HepG2 (cell line): ENCODE measurements around the gene PDE4D. TPM values are rescaled to one million over a fixed set of nuclear protein-coding genes. Genes with fewer than 3 reads are reported as not detected.
A peak's percentile ranks its signal among the peaks of the same experiment; 100 is the strongest.

Experiments used
- ATAC-seq: fragments of 200-7000 bp; cut with Tn5 transposase; 3 replicates; pipeline ENCODE4 v1.9.1; 2020; ENCODE audit warnings: mild to moderate bottlenecking, moderate library complexity
- BruUV-seq: library from RNA; stranded (reverse); fragments of 400-500 nt; replicated peaks from 2 replicates; lab custom pipeline; 2021; lab: Mats Ljungman, UMichigan
- CTCF ChIA-PET: fragments of 300-600 bp; formaldehyde crosslinking; extraction: SDS; loops from one replicate; lab custom pipeline; 2021; ENCODE audit warnings: low total read pairs, inconsistent platforms, low intra/inter-chr PET ratio; lab: Yijun Ruan, JAX
- POLR2A ChIA-PET: fragments of 350-600 bp; sonication (Branson Sonifier 250); formaldehyde crosslinking; loops from one replicate; lab custom pipeline; 2020; ENCODE audit warnings: antibody characterized with exemption, inconsistent platforms; lab: Yijun Ruan, JAX
- DNase-seq: peaks from one replicate; pipeline ENCODE4 v3.0.0-alpha.2; 2015; ENCODE audit warnings: low spot score
- FAIRE-seq: peaks from 3 replicates; lab custom pipeline; 2011; peaks lifted over from hg19 to GRCh38; lab: Jason Lieb, UNC
- H2AFZ ChIP-seq: one replicate; pipeline ENCODE4 v1.6.1; 2011; ENCODE audit warnings: low read length, inconsistent platforms
- H3K27ac ChIP-seq: fragments of 300-600 bp; 3 replicates; pipeline ENCODE4 v1.8.0; 2011; ENCODE audit warnings: mixed run types, mild to moderate bottlenecking, mixed read lengths, low read length, inconsistent platforms; ENCODE audit not compliant: insufficient read depth; ENCODE audit errors: extremely low read length
- H3K27me3 ChIP-seq, 2 experiments: fragments of 200-600 bp in 1 of 2; 2 replicates in 1 of 2; 3 replicates in 1 of 2; pipeline versions ENCODE4 v1.6.0 to v1.8.0; 2011; ENCODE audit warnings: low read length in 2 of 2, mild to moderate bottlenecking in 2 of 2, moderate library complexity in 2 of 2, inconsistent platforms in 1 of 2; ENCODE audit not compliant: insufficient read depth in 2 of 2, control insufficient read depth in 1 of 2
- H3K36me3 ChIP-seq, 2 experiments: fragments of 200-600 bp in 1 of 2; replicated peaks in 1 of 2; 2 replicates in 1 of 2; 3 replicates in 1 of 2; pipeline versions ENCODE4 v1.5.1 to v1.8.0; 2011; ENCODE audit warnings: low read length in 2 of 2, inconsistent platforms in 1 of 2; ENCODE audit not compliant: insufficient read depth in 2 of 2, control insufficient read depth in 1 of 2
- H3K4me1 ChIP-seq: 2 replicates; pipeline ENCODE4 v1.5.1; 2012; ENCODE audit warnings: low read length, inconsistent platforms; ENCODE audit not compliant: insufficient read depth
- H3K4me2 ChIP-seq: 2 replicates; pipeline ENCODE4 v1.6.0; 2011; ENCODE audit warnings: low read depth, low read length, inconsistent platforms
- H3K4me3 ChIP-seq, 3 experiments: fragments of 200-600 bp in 1 of 3; sonication (generic), shearing (Covaris generic) in 1 of 3; replicated peaks in 1 of 3; 2 replicates each; pipeline ENCODE4 v1.5.1; 2011 to 2016; ENCODE audit warnings: low read length in 3 of 3, inconsistent platforms in 2 of 3, low read depth in 2 of 3, mild to moderate bottlenecking in 2 of 3, control low read depth in 1 of 3, mixed read lengths in 1 of 3; ENCODE audit not compliant: insufficient read depth in 1 of 3
- H3K79me2 ChIP-seq: one replicate; pipeline ENCODE4 v1.6.1; 2011; ENCODE audit warnings: low read length, inconsistent platforms; ENCODE audit not compliant: insufficient read depth
- H3K9ac ChIP-seq: 2 replicates; pipeline ENCODE4 v1.6.0; 2011; ENCODE audit warnings: mild to moderate bottlenecking, low read depth, low read length, inconsistent platforms; ENCODE audit not compliant: insufficient read depth
- H3K9me3 ChIP-seq: 2 replicates; pipeline ENCODE4 v1.5.1; 2012; ENCODE audit warnings: mild to moderate bottlenecking, low read length
- H4K20me1 ChIP-seq: 2 replicates; pipeline ENCODE4 v1.6.0; 2011; ENCODE audit warnings: inconsistent platforms, mild to moderate bottlenecking, low read length, moderate library complexity; ENCODE audit not compliant: insufficient read depth
- ATF4 ChIP-seq, 2 experiments: fragments of 450-650 bp in 1 of 2; sonication (generic) in 1 of 2; formaldehyde crosslinking; IDR thresholded peaks; 2 replicates each; pipeline versions ENCODE4 v1.5.0 to v1.8.0; 2020 to 2022; ENCODE audit warnings: mild to moderate bottlenecking in 1 of 2, missing genetic modification reagents in 1 of 2
- EZH2 ChIP-seq: conservative IDR thresholded peaks from 2 replicates; pipeline ENCODE4 v1.6.1; 2012; ENCODE audit warnings: mild to moderate bottlenecking, low read depth, low read length, moderate library complexity
- GFI1 ChIP-seq: sonication (generic); formaldehyde crosslinking; IDR thresholded peaks from 2 replicates; pipeline ENCODE4 v1.5.0; 2020; ENCODE audit warnings: missing genetic modification reagents, mild to moderate bottlenecking, borderline replicate concordance
- NFE2L1 ChIP-seq: sonication (generic); formaldehyde crosslinking; IDR thresholded peaks from 2 replicates; pipeline ENCODE4 v1.4.0; 2020; ENCODE audit warnings: missing genetic modification reagents, mild to moderate bottlenecking, borderline replicate concordance
- PAF1 ChIP-seq: IDR thresholded peaks from 2 replicates; pipeline ENCODE4 v1.6.1; 2016; ENCODE audit warnings: missing genetic modification reagents, missing compliant biosample characterization
- PITX1 ChIP-seq: sonication (generic); formaldehyde crosslinking; IDR thresholded peaks from 2 replicates; pipeline ENCODE4 v1.5.1; 2020; ENCODE audit warnings: mild to moderate bottlenecking, missing genetic modification reagents
- TP53 ChIP-seq: sonication (generic); formaldehyde crosslinking; conservative IDR thresholded peaks from 2 replicates; pipeline ENCODE4 v1.4.0; 2020; ENCODE audit warnings: missing genetic modification reagents
- ZNF724P ChIP-seq: sonication (generic); formaldehyde crosslinking; IDR thresholded peaks from 2 replicates; pipeline ENCODE4 v1.8.0; 2022; ENCODE audit warnings: missing genetic modification reagents, borderline replicate concordance
- WGBS: methylation state at CpG from one replicate; pipeline ENCODE4 v1.1.6; 2017; ENCODE audit warnings: low lambda C conversion rate; 5-methylcytosine and 5-hydroxymethylcytosine counted together
- in situ Hi-C: cut with HindIII; loops from 2 replicates; pipeline ENCODE4 v1.10.0; 2017; ENCODE audit warnings: low pct_unique_long_range_greater_than_20kb; ENCODE audit not compliant: extremely low pct_ligation_motif_present
- intact Hi-C: fragments of 100-400 bp; cut with micrococcal nuclease; formaldehyde crosslinking; loops from one replicate; pipeline ENCODE4 v1.10.0; 2022; ENCODE audit not compliant: unreplicated experiment
- polyA plus RNA-seq, 8 experiments: library from polyadenylated mRNA; depleted of rRNA in 3 of 8; stranded (reverse) in 7 of 8; unstranded in 1 of 8; fragments of >200 nt; fragmentation: Illumina TruSeq in 4 of 8; extraction: Trizol in 4 of 8; gene quantifications; 2 replicates each; pipeline versions ENCODE4 v1.2.1 to v1.2.3, GENCODE V29; 2011 to 2016; ENCODE audit warnings: low read depth in 4 of 8, missing spikeins in 1 of 8, mixed read lengths in 1 of 8; ENCODE audit not compliant: insufficient read depth in 1 of 8
- total RNA-seq, 5 experiments: library from RNA; depleted of rRNA; stranded (reverse); fragments of >200 nt; fragmentation: Illumina TruSeq; extraction: Trizol; gene quantifications; 2 replicates each; pipeline ENCODE4 v1.2.3, GENCODE V29; 2016; ENCODE audit warnings: low read depth in 1 of 5
- TF ChIP-seq, protein P1 (sequence below): sonication (generic); formaldehyde crosslinking; IDR thresholded peaks from 2 replicates; pipeline ENCODE4; 2020; ENCODE audit warnings: missing genetic modification reagents, mild to moderate bottlenecking, borderline replicate concordance

The PDE4D gene
- total and polyA plus RNA-seq, 2 of the 13 experiments (the other 11 are each of a cell fraction or from before 2014, with no cell fraction given), result 7.0 to 12.2 TPM

DNA sequence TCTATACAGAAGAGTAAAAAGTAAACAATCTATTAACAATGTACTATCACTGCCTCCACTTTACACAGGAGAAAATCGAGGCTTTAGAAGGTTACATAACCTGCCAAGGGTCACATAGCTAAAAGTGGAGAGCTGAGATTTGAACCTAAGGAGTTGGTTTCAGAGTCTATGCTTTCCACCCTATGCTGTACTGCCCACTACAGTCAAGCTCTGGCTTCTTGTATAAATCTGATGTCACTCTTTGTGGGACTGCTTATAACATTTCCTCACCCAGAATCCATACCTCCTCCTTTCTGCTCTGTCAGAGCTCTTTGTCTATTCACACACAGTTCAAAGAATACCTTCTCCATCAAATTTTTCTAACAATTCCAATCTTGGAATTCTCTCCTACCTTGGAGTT lies 807.5 kb downstream of the PDE4D start:
- no peak overlapping the region for H3K4me2 ChIP-seq
- BruUV-seq, result no TSS peak
- no peaks in the 10 kb centered on the region for H3K36me3 ChIP-seq
- FAIRE-seq, result no peak
- no peaks in the 10 kb centered on the region for H3K79me2 ChIP-seq
- WGBS, result 7% methylated on average over 1 of the region's 1 CpG
- H3K9ac ChIP-seq, result no peak overlapping the region
- no peaks in the 10 kb centered on the region for H4K20me1 ChIP-seq
- no peaks in the 10 kb centered on the region for H3K9me3 ChIP-seq
- no peak overlapping the region for H2AFZ ChIP-seq
- DNase-seq, result no peak
- peak; percentile 79 for TF ChIP-seq GFI1 (CRISPR knock-in tag)
- no peak for TF ChIP-seq TP53
- TF ChIP-seq ATF4 (CRISPR knock-in tag; IDR thresholded peaks at IDR 0.05), result no peak
- TF ChIP-seq, all 625 proteins: peak for 1
- ChIA-PET CTCF (no interaction called here), POLR2A (no interaction called here)
- intact Hi-C loops, result no loop called here
- Histone ChIP-seq H3K27ac (no peak overlapping the region), H3K4me3 (no peak overlapping the region), H3K27me3 (no peaks in the 10 kb centered on the region), H3K4me1 (no peaks in the 10 kb centered on the region)
- no peak for ATAC-seq
- in situ Hi-C loops, result no loop called here

GRCh38 chr5:59081693-59082092 lies 811.8 kb downstream of the PDE4D start:
- Histone ChIP-seq H3K4me2 (no peak overlapping the region), H3K4me1 (peaks cover 9% of the 10 kb centered on the region), H3K9ac (no peak overlapping the region), H3K4me3 (no peak overlapping the region), H3K79me2 (no peaks in the 10 kb centered on the region), H3K27me3 (no peaks in the 10 kb centered on the region), H2AFZ (no peak overlapping the region), H3K27ac (no peak overlapping the region), H3K9me3 (no peaks in the 10 kb centered on the region), H3K36me3 (no peaks in the 10 kb centered on the region), H4K20me1 (no peaks in the 10 kb centered on the region)
- FAIRE-seq (no peak), DNase-seq (no peak), ATAC-seq (no peak)
- BruUV-seq, result no TSS peak
- CTCF ChIA-PET, result no interaction called here
- intact Hi-C loops, result no loop called here
- TF ChIP-seq NFE2L1 (CRISPR knock-in tag) (no peak), ZNF724P (no peak), PAF1 (CRISPR knock-in tag) (no peak), EZH2 (no peak), PITX1 (no peak)
- TF ChIP-seq, protein P1, sequence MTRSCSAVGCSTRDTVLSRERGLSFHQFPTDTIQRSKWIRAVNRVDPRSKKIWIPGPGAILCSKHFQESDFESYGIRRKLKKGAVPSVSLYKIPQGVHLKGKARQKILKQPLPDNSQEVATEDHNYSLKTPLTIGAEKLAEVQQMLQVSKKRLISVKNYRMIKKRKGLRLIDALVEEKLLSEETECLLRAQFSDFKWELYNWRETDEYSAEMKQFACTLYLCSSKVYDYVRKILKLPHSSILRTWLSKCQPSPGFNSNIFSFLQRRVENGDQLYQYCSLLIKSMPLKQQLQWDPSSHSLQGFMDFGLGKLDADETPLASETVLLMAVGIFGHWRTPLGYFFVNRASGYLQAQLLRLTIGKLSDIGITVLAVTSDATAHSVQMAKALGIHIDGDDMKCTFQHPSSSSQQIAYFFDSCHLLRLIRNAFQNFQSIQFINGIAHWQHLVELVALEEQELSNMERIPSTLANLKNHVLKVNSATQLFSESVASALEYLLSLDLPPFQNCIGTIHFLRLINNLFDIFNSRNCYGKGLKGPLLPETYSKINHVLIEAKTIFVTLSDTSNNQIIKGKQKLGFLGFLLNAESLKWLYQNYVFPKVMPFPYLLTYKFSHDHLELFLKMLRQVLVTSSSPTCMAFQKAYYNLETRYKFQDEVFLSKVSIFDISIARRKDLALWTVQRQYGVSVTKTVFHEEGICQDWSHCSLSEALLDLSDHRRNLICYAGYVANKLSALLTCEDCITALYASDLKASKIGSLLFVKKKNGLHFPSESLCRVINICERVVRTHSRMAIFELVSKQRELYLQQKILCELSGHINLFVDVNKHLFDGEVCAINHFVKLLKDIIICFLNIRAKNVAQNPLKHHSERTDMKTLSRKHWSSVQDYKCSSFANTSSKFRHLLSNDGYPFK (CRISPR knock-in tag), result no peak
- POLR2A ChIA-PET, result no interaction called here
- WGBS, result 100% methylated on average over 1 of the region's 1 CpG
- in situ Hi-C loops, result no loop called here
